DOHH2 (cell line): ENCODE results near the gene SLC38A5.
"Not testable (repeated sequence)": the region's sequence is repeated elsewhere in the genome, so short reads cannot be mapped to it uniquely, and the experiment has no call there.

Source experiments
- EZH2phosphoT487 ChIP-seq: fragments of 200-600 bp; sonication (generic); IDR thresholded peaks from 2 replicates; pipeline ENCODE4 v1.6.1; 2017; ENCODE audit warnings: borderline replicate concordance, mild to moderate bottlenecking, antibody characterized with exemption, low read length, moderate library complexity, mixed read lengths
- TF ChIP-seq, protein P1 (sequence below): fragments of 200-600 bp; sonication (generic); IDR thresholded peaks from one replicate; pipeline ENCODE4 v1.5.1; 2014; ENCODE audit warnings: antibody characterized with exemption, mild to moderate bottlenecking, low read depth, low read length; ENCODE audit not compliant: poor library complexity, severe bottlenecking

DNA sequence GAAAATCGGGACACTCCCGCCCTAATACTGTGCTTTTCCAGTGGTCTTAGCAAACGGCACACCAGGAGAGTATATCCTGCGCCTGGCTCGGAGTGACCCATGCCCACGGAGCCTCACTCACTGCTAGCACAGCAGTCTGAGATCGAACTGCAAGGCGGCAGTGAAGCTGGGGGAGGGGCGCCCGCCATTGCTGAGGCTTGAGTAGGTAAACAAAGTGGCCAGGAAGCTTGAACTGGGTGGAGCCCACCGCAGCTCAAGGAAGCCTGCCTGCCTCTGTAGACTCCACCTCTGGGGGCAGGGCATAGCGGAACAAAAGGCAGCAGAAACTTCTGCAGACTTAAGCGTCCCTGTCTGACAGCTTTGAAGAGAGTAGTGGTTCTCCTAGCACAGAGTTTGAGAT lies 36.3 kb downstream of the SLC38A5 start:
- TF ChIP-seq, protein P1, sequence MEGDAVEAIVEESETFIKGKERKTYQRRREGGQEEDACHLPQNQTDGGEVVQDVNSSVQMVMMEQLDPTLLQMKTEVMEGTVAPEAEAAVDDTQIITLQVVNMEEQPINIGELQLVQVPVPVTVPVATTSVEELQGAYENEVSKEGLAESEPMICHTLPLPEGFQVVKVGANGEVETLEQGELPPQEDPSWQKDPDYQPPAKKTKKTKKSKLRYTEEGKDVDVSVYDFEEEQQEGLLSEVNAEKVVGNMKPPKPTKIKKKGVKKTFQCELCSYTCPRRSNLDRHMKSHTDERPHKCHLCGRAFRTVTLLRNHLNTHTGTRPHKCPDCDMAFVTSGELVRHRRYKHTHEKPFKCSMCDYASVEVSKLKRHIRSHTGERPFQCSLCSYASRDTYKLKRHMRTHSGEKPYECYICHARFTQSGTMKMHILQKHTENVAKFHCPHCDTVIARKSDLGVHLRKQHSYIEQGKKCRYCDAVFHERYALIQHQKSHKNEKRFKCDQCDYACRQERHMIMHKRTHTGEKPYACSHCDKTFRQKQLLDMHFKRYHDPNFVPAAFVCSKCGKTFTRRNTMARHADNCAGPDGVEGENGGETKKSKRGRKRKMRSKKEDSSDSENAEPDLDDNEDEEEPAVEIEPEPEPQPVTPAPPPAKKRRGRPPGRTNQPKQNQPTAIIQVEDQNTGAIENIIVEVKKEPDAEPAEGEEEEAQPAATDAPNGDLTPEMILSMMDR: not testable (repeated sequence)
- not testable (repeated sequence) for TF ChIP-seq EZH2phosphoT487
